ENCODE results near the gene MANBA.

GRCh38 chr4:102631616-102632015, 129.2 kb downstream of the MANBA start:
- TF ChIP-seq CTCF (IDR thresholded peaks at IDR 0.05) (no peak), POLR2A (IDR thresholded peaks at IDR 0.05) (no peak), POLR2AphosphoS5 (IDR thresholded peaks at IDR 0.05; ENCODE audit: insufficient read depth in 1 of 2, low read depth in 1 of 2) (no peak)
